ENCODE results near the gene HYAL1.

The HYAL1 gene

DNA sequence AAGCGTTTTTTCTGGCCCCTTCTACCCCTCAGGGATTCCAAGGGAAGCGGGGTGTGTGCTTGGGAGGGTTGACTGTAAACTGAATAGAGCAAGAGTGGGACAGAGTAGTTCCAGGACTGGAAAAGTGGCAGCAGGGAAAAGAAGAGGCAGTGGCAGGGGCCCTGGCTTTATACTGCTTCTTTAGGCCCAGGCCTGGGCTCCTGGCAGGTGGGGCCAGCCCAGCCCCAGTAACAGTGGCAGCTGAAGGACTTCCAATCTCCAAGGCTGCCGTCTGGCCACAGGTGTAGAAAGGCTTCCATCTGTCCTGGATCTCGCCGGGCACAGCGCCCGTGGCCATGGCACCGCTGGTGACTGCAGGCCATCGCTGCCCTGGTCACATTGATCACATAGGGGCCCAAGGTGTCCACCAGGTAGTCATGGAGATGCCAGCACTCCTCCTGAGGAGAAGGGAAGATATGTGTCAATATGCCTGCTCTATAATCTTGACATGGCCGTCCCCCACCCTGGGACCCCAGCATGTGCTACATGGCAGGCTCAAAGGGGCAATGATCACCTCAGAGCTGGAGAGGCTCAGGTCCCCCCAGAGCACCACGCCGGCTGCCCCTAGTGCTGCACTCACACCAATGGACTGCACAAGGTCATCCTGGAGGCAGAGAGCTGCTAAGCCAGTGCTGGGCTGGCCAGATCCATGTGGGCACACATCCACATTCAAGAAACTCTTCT, 10.1 kb downstream of the HYAL1 start:
- peak overlapping the region; percentile 94 for H3K4me3 ChIP-seq
- no peak for TF ChIP-seq CTCF (IDR thresholded peaks at IDR 0.05)
- DNase-seq (ENCODE audit: low spot score): peak; percentile 72

GRCh38 chr3:50292159-50293078, 11.0 kb downstream of the HYAL1 start, which contains the start of gene IFRD2:
IFRD2 (minus strand) TSS chr3:50292429; CDS start chr3:50292274, 155 bp downstream.
- no peak for TF ChIP-seq CTCF (IDR thresholded peaks at IDR 0.05)
- DNase-seq (ENCODE audit: low spot score): peak; percentile 98
- H3K27ac ChIP-seq: peak within 1 kb of the TSS; percentile 88 to 89
- H3K4me3 ChIP-seq: peak within 1 kb of the TSS; percentile 94

More for the DNA sequence above, 10.1 kb downstream of the HYAL1 start:
- H3K27ac ChIP-seq: peak overlapping the region; percentile 88 to 89

DNA sequence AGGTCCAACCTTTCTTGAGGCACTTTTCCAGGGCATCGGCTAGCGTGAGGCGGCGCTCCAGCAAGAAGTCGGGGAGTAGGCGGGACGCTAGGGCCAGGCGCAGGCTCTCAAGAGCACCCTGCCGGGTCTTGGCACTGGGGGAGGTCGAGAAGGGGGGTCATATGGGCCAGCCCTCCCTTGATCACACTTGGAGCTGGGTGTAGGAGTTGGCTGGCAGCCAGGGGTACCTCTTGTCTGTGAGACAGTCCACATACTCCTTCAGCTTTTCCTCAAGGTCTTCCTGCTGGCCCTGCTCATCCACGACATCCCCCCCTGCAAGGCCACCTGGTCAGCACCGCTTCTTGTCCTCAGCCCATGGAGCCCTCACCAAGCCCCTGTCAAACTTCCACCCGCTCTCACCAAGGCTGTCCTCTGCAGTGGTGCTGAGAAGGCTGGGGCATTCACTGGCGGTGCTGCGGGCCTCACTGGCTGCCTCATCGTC, 13.2 kb downstream of the HYAL1 start:
- H3K4me3 ChIP-seq: no peak overlapping the region
- H3K27ac ChIP-seq: no peak overlapping the region
- DNase-seq (ENCODE audit: low spot score): peak; percentile 75
- TF ChIP-seq CTCF (IDR thresholded peaks at IDR 0.05): no peak

- TF ChIP-seq CTCF (IDR thresholded peaks at IDR 0.05): no peak
- peak; percentile 67 for DNase-seq (ENCODE audit: low spot score)
- Histone ChIP-seq H3K27ac (no peak overlapping the region), H3K4me3 (no peak overlapping the region)
Observed at GRCh38 chr3:50289130-50289529, 14.2 kb downstream of the HYAL1 start.

DNA sequence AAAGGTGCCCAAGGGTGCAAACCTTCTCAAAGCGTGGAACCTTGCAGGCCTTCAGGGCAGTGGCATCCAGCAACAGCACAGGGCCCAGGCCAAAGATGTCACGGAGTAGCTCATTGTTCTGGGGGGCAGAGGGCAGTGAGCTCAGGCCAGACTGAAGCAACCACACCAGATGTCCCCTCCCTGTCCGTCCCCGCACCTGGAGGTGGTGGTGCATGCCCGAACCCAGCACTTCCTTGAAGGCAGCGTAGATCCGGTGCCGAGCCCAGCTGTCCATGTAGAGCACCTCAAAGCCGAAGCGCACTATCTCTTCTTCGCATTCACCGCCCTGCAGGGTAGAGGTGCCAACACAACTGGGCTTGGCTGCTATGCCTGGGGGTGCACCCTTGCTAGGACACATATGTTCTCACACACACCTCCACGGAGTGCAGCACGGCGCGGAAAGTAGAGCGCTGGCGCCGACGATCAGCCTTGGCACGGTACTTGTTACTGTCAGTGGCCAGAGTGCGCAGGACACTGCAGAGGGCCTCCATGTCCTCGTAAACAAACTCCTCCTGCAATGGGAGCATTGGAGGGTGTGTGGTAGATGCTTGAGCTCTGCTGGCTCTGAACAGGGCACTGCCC, 14.9 kb downstream of the HYAL1 start:
- TF ChIP-seq CTCF (IDR thresholded peaks at IDR 0.05): no peak
- Histone ChIP-seq H3K4me3 (no peak overlapping the region), H3K27ac (no peak overlapping the region)
- DNase-seq (ENCODE audit: low spot score): peak; percentile 67

DNA sequence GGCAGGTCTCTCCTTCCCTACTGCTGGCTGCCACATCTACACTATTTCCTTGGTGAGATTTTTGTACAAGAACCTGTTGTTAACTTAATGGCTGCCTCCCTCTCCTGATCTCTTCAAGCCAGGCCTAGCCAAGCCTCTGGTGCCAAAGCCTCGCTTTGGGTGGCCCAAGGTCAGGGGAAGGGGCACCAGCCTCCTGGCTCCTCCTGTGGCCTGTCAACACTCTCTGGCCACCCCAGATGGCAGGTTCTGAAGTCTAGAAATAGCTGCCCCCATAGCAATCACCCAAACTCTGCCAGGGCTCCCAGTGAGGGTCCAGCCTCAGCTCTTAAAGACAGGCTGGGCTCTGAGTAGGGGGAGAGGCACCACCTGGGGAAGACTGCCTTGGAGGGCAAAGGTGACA, 16.1 kb downstream of the HYAL1 start:
- no peak overlapping the region for H3K4me3 ChIP-seq
- H3K27ac ChIP-seq: no peak overlapping the region
- no peak for TF ChIP-seq CTCF (IDR thresholded peaks at IDR 0.05)
- DNase-seq (ENCODE audit: low spot score): no peak
